ENCODE results near the gene CENPP. TPM values are rescaled to one million over a fixed set of nuclear protein-coding genes. Genes with fewer than 3 reads are reported as not detected.

CENPP gene
- total and polyA plus RNA-seq, 4 donors = 0.62 to 8.7 (median 1.3) TPM

GRCh38 chr9:92276331-92277032, 49.3 kb upstream of the CENPP start:
- Histone ChIP-seq H3K36me3 (ENCODE audit: control insufficient read depth in 4 of 4, insufficient read depth in 3 of 4, low read depth in 1 of 4, low read length in 3 of 4) (peaks cover 14 to 84% (median 69%) of the 10 kb centered on the region in 4 donors), H3K4me1 (ENCODE audit: control insufficient read depth in 4 of 4, insufficient read depth in 4 of 4, low read length in 3 of 4) (peaks cover 0 to 6% (median 1%) of the 10 kb centered on the region in 4 donors), H3K4me3 (ENCODE audit: low read depth in 1 of 3, low read length in 3 of 3) (no peak overlapping the region), H3K27me3 (ENCODE audit: control insufficient read depth in 4 of 4, insufficient read depth in 4 of 4, low read length in 3 of 4) (no peaks in the 10 kb centered on the region), H3K9me3 (ENCODE audit: control insufficient read depth in 4 of 4, low read length in 3 of 4) (no peaks in the 10 kb centered on the region), H3K9ac (ENCODE audit: low read depth in 1 of 2, low read length in 2 of 2) (no peak overlapping the region), H3K27ac (ENCODE audit: low read depth in 1 of 2, low read length in 2 of 2) (no peak overlapping the region)
- no peak for DNase-seq (ENCODE audit: low spot score)
- 77% methylated on average over 11 of the region's 11 CpGs for WGBS
- TF ChIP-seq TAF1 (conservative IDR thresholded peaks at IDR 0.05) (no peak), FOXA2 (IDR thresholded peaks at IDR 0.05) (no peak), SP1 (IDR thresholded peaks at IDR 0.05) (no peak), MAX (IDR thresholded peaks at IDR 0.05) (no peak), GABPA (IDR thresholded peaks at IDR 0.05 in 1 of 2, conservative IDR thresholded peaks at IDR 0.05 in 1 of 2) (no peak), YY1 (IDR thresholded peaks at IDR 0.05) (no peak), HNF4G (IDR thresholded peaks at IDR 0.05) (no peak), FOXA1 (IDR thresholded peaks at IDR 0.05) (no peak), ATF3 (IDR thresholded peaks at IDR 0.05) (no peak), JUND (IDR thresholded peaks at IDR 0.05) (no peak), EGR1 (IDR thresholded peaks at IDR 0.05; ENCODE audit: low read depth in 2 of 2) (no peak), NR2F2 (IDR thresholded peaks at IDR 0.05) (no peak)
- TF ChIP-seq, protein P1, sequence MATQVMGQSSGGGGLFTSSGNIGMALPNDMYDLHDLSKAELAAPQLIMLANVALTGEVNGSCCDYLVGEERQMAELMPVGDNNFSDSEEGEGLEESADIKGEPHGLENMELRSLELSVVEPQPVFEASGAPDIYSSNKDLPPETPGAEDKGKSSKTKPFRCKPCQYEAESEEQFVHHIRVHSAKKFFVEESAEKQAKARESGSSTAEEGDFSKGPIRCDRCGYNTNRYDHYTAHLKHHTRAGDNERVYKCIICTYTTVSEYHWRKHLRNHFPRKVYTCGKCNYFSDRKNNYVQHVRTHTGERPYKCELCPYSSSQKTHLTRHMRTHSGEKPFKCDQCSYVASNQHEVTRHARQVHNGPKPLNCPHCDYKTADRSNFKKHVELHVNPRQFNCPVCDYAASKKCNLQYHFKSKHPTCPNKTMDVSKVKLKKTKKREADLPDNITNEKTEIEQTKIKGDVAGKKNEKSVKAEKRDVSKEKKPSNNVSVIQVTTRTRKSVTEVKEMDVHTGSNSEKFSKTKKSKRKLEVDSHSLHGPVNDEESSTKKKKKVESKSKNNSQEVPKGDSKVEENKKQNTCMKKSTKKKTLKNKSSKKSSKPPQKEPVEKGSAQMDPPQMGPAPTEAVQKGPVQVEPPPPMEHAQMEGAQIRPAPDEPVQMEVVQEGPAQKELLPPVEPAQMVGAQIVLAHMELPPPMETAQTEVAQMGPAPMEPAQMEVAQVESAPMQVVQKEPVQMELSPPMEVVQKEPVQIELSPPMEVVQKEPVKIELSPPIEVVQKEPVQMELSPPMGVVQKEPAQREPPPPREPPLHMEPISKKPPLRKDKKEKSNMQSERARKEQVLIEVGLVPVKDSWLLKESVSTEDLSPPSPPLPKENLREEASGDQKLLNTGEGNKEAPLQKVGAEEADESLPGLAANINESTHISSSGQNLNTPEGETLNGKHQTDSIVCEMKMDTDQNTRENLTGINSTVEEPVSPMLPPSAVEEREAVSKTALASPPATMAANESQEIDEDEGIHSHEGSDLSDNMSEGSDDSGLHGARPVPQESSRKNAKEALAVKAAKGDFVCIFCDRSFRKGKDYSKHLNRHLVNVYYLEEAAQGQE (IDR thresholded peaks at IDR 0.05) = no peak

DNA sequence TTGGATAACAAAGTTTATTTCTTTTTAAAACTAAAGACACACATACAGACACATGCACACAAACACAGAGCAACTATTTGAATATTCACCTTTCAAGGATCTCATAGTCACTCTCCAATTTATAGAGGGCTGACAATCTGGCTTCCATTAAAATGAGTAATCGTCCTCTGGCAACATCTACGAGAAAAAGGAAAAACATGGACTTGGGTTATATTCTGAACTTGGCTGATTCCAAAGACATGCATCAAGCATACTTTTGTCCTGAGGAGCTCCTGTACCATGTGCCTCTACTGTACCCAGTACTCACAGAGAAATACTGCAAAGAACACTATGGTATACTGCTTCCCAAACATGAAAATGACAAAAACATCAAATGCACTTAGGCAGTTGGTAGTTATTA, 47.6 kb upstream of the CENPP start:
- peaks cover 18 to 86% (median 66%) of the 10 kb centered on the region in 4 donors for H3K36me3 ChIP-seq (ENCODE audit: control insufficient read depth in 4 of 4, insufficient read depth in 3 of 4, low read depth in 1 of 4, low read length in 3 of 4)
- H3K9ac ChIP-seq (ENCODE audit: low read depth in 1 of 2, low read length in 2 of 2) = no peak overlapping the region
- no peak overlapping the region for H3K4me3 ChIP-seq (ENCODE audit: low read depth in 1 of 3, low read length in 3 of 3)
- no peak for DNase-seq (ENCODE audit: low spot score)
- H3K4me1 ChIP-seq (ENCODE audit: control insufficient read depth in 4 of 4, insufficient read depth in 4 of 4, low read length in 3 of 4) = peaks cover 0 to 6% (median 1%) of the 10 kb centered on the region in 4 donors
- no peak for TF ChIP-seq ATF3 (IDR thresholded peaks at IDR 0.05)
- no peak for TF ChIP-seq RXRA (IDR thresholded peaks at IDR 0.05)
- no peak for TF ChIP-seq MAX (IDR thresholded peaks at IDR 0.05)
- no peak overlapping the region for H3K27ac ChIP-seq (ENCODE audit: low read depth in 1 of 2, low read length in 2 of 2)
- WGBS = 92% methylated on average over 2 of the region's 2 CpGs
- no peaks in the 10 kb centered on the region for H3K9me3 ChIP-seq (ENCODE audit: control insufficient read depth in 4 of 4, low read length in 3 of 4)
- H3K27me3 ChIP-seq (ENCODE audit: control insufficient read depth in 4 of 4, insufficient read depth in 4 of 4, low read length in 3 of 4) = no peaks in the 10 kb centered on the region
